Vagina (tissue), 2 donors: ENCODE measurements around the gene SLC25A4.

Source experiments
- POLR2A ChIP-seq, 2 donors: fragments of 450-650 bp; IDR thresholded peaks; one replicate each; pipeline ENCODE4 v1.6.1; 2017; ENCODE audit warnings: antibody characterized with exemption in 2 of 2, mild to moderate bottlenecking in 2 of 2, moderate library complexity in 2 of 2
- POLR2AphosphoS5 ChIP-seq, 2 donors: sonication (generic); formaldehyde crosslinking; IDR thresholded peaks; one replicate each; pipeline ENCODE4 v1.9.0; 2017; ENCODE audit warnings: antibody characterized with exemption in 2 of 2, mild to moderate bottlenecking in 2 of 2, low read depth in 1 of 2; ENCODE audit not compliant: insufficient read depth in 1 of 2
- TF ChIP-seq, protein P1 (sequence below), 3 experiments: fragments of 450-650 bp in 2 of 3; fragments of 200-600 bp in 1 of 3; sonication (generic) in 1 of 3; IDR thresholded peaks; one replicate each; pipeline ENCODE4 v1.5.1; 2017 to 2019; ENCODE audit warnings: antibody characterized with exemption in 3 of 3, mild to moderate bottlenecking in 2 of 3, moderate library complexity in 2 of 3

DNA sequence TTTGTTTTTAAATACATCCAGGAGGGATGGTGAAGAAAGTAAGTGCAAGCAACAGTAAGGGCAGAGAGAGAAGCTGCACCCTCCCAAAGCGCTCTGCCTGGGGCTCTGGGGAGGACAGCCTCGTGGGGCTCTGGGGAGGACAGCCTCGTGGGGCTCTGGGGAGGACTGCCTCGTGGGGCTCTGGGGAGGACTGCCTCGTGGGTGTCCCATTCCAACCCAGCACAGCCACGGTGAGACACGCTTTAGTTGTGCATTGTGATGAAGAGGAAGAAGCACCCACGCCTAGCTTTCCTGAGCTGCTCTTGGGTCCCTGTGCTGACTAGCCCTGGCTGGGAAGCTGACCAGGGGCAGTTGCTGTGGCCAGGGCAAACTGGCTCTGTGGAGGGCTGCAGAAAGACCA lies 43.1 kb upstream of the SLC25A4 start:
- TF ChIP-seq, protein P1, sequence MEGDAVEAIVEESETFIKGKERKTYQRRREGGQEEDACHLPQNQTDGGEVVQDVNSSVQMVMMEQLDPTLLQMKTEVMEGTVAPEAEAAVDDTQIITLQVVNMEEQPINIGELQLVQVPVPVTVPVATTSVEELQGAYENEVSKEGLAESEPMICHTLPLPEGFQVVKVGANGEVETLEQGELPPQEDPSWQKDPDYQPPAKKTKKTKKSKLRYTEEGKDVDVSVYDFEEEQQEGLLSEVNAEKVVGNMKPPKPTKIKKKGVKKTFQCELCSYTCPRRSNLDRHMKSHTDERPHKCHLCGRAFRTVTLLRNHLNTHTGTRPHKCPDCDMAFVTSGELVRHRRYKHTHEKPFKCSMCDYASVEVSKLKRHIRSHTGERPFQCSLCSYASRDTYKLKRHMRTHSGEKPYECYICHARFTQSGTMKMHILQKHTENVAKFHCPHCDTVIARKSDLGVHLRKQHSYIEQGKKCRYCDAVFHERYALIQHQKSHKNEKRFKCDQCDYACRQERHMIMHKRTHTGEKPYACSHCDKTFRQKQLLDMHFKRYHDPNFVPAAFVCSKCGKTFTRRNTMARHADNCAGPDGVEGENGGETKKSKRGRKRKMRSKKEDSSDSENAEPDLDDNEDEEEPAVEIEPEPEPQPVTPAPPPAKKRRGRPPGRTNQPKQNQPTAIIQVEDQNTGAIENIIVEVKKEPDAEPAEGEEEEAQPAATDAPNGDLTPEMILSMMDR (IDR thresholded peaks at IDR 0.05), result no peak
- TF ChIP-seq POLR2A (IDR thresholded peaks at IDR 0.05) (no peak), POLR2AphosphoS5 (IDR thresholded peaks at IDR 0.05; ENCODE audit: insufficient read depth in 1 of 2, low read depth in 1 of 2) (no peak)
